ENCODE measurements around the gene BAZ1B. TPM values are rescaled to one million over a fixed set of nuclear protein-coding genes. Genes with fewer than 3 reads are reported as not detected.

The BAZ1B gene
- total RNA-seq, 3 donors from 2014 or later: 53.7 to 57.4 (median 56.3) TPM

DNA sequence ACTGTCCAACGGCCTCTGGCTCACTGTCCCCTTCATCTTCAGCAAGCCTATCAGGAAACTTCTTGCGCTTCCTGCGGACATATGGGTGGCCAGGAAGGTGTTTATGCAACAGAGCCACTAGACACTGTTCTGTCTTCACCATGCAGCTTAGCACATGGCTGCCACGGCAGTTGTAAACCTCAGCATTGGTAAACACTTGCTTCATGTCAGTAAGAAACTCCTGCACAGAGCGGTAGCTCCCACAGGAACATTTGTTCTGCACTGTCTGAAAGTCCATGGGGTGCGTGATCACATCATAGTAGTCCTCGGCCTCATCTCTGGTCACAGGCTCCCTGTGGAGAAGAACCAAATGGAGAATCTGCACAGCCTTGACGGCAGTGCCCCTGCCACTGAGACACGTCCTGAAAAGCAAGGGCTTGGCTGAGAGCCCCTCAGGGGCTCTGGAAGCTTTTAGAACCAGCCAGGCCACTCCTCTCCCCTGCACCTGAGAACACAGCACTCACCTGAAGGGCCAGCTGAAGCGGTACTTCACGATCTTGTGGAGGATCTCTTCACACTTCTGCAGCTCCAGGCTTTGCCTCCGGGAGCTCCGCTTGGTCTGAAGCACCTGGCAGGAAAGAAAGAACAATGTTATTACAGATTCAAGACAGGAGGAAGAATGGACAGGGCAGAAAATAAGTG lies 79.7 kb downstream of the BAZ1B start:
- intact Hi-C loops (cut with DNase I; ENCODE audit: low total_unique reads): no loop called here
- no peaks in the 10 kb centered on the region for H3K9me3 ChIP-seq
- TF ChIP-seq POLR2AphosphoS5 (IDR thresholded peaks at IDR 0.05): no peak
- no peak for DNase-seq (ENCODE audit: low spot score in 2 of 2)
- H3K27me3 ChIP-seq: no peaks in the 10 kb centered on the region
- H3K27ac ChIP-seq: no peak overlapping the region
- H3K4me3 ChIP-seq: no peak overlapping the region
- no peaks in the 10 kb centered on the region for H3K36me3 ChIP-seq
- H3K4me1 ChIP-seq: no peaks in the 10 kb centered on the region

DNA sequence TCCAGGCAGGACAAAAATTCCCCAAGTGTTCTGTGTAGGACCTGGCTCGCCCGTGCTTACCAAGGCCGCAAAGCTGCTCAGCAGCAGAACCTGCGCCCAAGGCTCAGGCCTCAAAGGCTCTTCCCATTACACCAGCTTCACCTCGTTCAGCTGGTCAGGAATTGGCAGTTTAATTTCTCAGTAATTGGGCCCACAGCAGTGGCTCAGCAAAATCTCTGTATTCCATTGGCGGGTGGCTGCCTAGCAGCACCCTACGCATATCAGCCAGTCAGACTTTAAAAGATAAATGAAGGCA lies 82.7 kb downstream of the BAZ1B start:
- Histone ChIP-seq H3K36me3 (no peaks in the 10 kb centered on the region), H3K4me3 (no peak overlapping the region), H3K27ac (no peak overlapping the region), H3K9me3 (no peaks in the 10 kb centered on the region), H3K27me3 (no peaks in the 10 kb centered on the region), H3K4me1 (no peaks in the 10 kb centered on the region)
- intact Hi-C loops (cut with DNase I; ENCODE audit: low total_unique reads): no loop called here
- no peak for DNase-seq (ENCODE audit: low spot score in 2 of 2)
- no peak for TF ChIP-seq POLR2A (IDR thresholded peaks at IDR 0.05)
- TF ChIP-seq CTCF (IDR thresholded peaks at IDR 0.05): no peak
- no peak for TF ChIP-seq POLR2AphosphoS5 (IDR thresholded peaks at IDR 0.05)

DNA sequence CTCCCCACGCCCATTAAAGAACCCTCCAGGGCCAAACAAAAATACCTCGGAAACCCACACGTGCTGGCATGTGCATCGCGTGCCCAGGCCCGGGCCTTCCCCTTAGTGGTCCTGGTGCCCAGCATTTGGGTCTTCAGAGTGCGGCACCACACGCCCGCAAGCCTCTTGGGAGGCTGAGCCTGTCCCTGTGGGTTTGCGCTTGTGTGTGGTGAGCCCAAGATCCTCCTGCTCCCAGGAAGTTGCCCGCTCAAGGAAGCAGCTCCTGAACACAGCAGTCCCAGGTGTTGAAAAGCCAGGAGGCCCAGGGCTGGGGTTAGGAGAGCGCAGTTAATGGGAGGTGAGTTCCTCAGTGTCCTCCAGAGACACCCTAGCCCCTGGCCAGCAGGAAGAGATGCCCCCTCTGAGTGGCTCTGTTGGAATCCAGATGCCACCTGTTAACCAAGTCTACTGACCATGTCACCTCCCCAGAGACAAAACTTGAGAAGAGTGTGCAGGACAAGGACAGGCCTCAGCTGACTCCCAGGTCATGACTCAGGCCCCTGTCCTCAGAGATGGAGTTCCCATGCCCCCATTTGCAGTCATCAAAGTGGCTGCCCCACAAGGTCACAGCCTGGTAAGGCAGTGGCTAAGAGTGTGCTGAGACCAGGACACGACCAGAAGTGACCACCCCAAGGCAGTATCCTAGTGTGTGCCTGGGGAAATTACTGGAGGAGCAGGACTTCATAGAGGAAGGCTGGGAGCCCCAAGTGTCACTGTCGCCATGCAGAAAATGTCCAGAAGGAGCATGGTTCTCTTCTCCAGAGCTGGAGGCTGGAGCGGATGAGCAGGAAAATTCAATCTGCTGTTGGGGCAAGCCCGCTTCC lies 83.3 kb downstream of the BAZ1B start:
- Histone ChIP-seq H3K4me3 (no peak overlapping the region), H3K36me3 (no peaks in the 10 kb centered on the region), H3K4me1 (no peaks in the 10 kb centered on the region), H3K9me3 (no peaks in the 10 kb centered on the region), H3K27me3 (peaks cover 0 to 3% of the 10 kb centered on the region in 2 donors), H3K27ac (no peak overlapping the region)
- no peak for DNase-seq (ENCODE audit: low spot score in 2 of 2)
- intact Hi-C loops (cut with DNase I; ENCODE audit: low total_unique reads): no loop called here
- TF ChIP-seq POLR2A (IDR thresholded peaks at IDR 0.05): no peak
- TF ChIP-seq CTCF (IDR thresholded peaks at IDR 0.05): no peak
- TF ChIP-seq POLR2AphosphoS5 (IDR thresholded peaks at IDR 0.05): no peak

DNA sequence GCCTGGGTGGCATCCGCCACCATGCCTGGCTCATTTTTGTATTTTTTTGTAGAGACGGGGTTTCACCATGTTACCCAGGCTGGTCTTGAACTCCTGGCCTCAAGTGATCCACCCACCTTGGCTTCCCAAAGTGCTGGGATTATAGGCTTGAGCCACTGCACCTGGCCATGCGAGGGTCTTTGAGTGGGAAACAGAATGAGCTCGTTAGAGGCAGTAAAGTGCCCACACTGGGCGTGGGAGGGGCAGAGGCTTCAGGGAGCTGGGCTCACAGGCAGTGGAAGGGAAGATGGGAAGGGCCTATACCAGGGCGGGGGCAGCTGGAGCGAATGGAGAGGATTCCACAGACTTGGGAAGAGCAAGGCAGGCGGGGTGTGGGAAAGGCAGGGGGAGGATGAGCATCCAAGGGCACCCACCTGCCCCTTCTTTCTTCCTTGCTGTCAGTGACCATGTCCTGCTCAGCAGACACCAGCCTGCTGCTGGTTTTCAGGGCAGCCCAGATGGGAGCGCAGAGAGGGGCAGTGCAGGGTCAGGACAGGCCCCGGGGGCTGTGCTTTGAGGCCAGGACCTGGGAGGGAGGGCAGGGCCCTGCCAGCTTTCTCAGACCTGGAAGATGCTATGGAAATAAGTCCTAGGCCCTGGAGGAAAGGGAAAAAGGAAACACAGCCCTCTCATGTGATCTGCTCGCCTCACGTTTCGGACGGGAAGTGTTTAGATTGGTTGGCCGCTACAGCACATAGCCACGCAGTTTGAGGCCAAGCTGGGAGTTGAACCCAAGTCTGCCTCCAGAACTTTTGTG lies 84.3 kb downstream of the BAZ1B start:
- H3K4me3 ChIP-seq: no peak overlapping the region
- no peaks in the 10 kb centered on the region for H3K36me3 ChIP-seq
- TF ChIP-seq POLR2A (IDR thresholded peaks at IDR 0.05): no peak
- TF ChIP-seq POLR2AphosphoS5 (IDR thresholded peaks at IDR 0.05): no peak
- no peak for TF ChIP-seq CTCF (IDR thresholded peaks at IDR 0.05)
- no peak overlapping the region for H3K27ac ChIP-seq
- no peaks in the 10 kb centered on the region for H3K4me1 ChIP-seq
- no peaks in the 10 kb centered on the region for H3K9me3 ChIP-seq
- DNase-seq (ENCODE audit: low spot score in 2 of 2): no peak
- H3K27me3 ChIP-seq: peaks cover 0 to 3% of the 10 kb centered on the region in 2 donors
- intact Hi-C loops (cut with DNase I; ENCODE audit: low total_unique reads): no loop called here

- H3K36me3 ChIP-seq: no peaks in the 10 kb centered on the region
- H3K27me3 ChIP-seq: peaks cover 0 to 9% of the 10 kb centered on the region in 2 donors
- H3K4me3 ChIP-seq: no peak overlapping the region
- no peak overlapping the region for H3K27ac ChIP-seq
- DNase-seq (ENCODE audit: low spot score in 2 of 2): no peak
- no peaks in the 10 kb centered on the region for H3K9me3 ChIP-seq
- intact Hi-C loops (cut with DNase I; ENCODE audit: low total_unique reads): no loop called here
- TF ChIP-seq POLR2AphosphoS5 (IDR thresholded peaks at IDR 0.05): no peak
- TF ChIP-seq CTCF (IDR thresholded peaks at IDR 0.05): no peak
- no peak for TF ChIP-seq POLR2A (IDR thresholded peaks at IDR 0.05)
- no peaks in the 10 kb centered on the region for H3K4me1 ChIP-seq
Observed at GRCh38 chr7:73437091-73437490, 85.0 kb downstream of the BAZ1B start.

Measured in breast epithelium (tissue), 4 donors.